ENCODE results near the gene PWWP2B.

Gene PWWP2B

GRCh38 chr10:132397671-132398565 is 918 bp downstream of the PWWP2B start:
- in situ Hi-C loops (cut with MboI; ENCODE audit: low sequenced_read_pairs) = no loop called here
- Histone ChIP-seq H3K4me3 (peak overlapping the region; percentile 47), H3K9me3 (no peaks in the 10 kb centered on the region), H3K4me1 (peaks cover 8% of the 10 kb centered on the region), H3K36me3 (replicated peaks) (peaks cover 6% of the 10 kb centered on the region), H3K27me3 (ENCODE audit: low read depth) (no peaks in the 10 kb centered on the region)
- DNase-seq (ENCODE audit: low spot score in 2 of 2) = peak; percentile 44 to 59

DNA sequence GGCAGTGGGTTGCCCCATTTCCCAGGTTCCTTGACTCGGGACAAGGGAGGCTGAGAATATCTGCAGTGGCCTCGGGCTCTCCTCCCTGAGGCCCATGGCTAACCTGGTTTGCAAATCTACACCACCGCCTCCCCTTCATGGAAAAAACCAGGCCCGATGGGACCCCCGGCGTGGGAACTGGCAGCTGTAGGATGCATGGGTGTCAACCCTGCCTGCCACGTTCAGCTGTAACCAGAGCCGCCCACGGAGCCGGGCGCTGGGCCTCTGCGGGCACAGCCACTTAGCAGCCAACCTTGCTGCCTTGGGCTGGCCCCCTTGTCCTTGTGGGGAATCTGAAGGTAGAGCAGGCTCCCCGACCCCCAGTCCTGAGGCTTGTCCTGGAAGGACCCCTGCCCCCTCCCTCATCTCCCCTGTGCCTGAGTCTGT is 1.6 kb downstream of the PWWP2B start:
- in situ Hi-C loops (cut with MboI; ENCODE audit: low sequenced_read_pairs) = no loop called here
- DNase-seq (ENCODE audit: low spot score in 2 of 2) = no peak
- Histone ChIP-seq H3K4me1 (peaks cover 8% of the 10 kb centered on the region), H3K27me3 (ENCODE audit: low read depth) (no peaks in the 10 kb centered on the region), H3K4me3 (peak overlapping the region; percentile 47), H3K9me3 (no peaks in the 10 kb centered on the region), H3K36me3 (replicated peaks) (peaks cover 6% of the 10 kb centered on the region)

DNA sequence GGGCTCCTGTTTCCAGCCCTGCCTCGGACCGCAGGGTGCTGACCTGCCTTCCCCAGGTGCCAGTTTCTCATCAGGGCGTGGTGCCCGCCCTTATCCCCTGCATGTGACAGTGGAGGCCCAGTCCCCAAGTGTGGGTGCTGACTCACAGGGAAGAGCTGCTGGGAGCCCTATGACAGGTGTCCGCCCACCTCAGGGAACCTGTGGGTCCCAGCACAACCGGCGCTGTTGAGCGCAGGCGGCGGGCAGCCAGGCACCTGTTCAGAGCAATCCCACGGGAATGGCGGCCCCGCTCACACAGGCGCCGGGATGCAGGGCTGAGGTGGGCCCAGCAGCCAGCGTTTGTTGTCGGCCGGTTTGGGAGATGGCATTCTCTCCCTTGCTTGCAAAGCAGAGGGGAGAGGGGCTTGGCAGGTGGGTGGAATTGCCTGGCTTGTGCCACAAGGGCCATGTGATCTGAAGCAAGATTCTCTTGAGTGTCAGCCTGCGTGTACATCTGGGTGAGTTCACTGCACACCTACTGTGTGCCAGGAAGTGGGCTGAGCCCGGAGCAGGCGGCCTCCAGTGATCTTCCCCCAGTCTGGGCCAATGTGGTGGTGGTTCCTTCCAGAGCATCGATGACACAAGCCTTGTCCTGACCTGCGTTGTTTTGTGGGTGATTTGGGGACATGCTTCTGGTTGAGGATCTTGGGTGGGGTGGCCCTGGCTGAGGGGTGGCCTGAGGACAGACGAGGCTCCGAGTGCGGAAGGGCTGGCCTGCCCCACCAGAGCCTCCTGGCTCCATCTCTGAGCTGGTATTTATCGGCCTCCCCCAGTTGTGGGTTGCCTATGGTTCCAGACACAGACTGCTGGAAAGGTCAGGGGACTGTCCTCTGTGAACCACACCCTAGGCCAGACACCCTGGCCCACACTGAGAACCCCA is 2.4 kb downstream of the PWWP2B start:
- in situ Hi-C loops (cut with MboI; ENCODE audit: low sequenced_read_pairs) = no loop called here
- Histone ChIP-seq H3K36me3 (replicated peaks) (peaks cover 6% of the 10 kb centered on the region), H3K4me3 (no peak overlapping the region), H3K9me3 (no peaks in the 10 kb centered on the region), H3K27me3 (ENCODE audit: low read depth) (no peaks in the 10 kb centered on the region), H3K4me1 (peaks cover 8% of the 10 kb centered on the region)
- no peak for DNase-seq (ENCODE audit: low spot score in 2 of 2)

DNA sequence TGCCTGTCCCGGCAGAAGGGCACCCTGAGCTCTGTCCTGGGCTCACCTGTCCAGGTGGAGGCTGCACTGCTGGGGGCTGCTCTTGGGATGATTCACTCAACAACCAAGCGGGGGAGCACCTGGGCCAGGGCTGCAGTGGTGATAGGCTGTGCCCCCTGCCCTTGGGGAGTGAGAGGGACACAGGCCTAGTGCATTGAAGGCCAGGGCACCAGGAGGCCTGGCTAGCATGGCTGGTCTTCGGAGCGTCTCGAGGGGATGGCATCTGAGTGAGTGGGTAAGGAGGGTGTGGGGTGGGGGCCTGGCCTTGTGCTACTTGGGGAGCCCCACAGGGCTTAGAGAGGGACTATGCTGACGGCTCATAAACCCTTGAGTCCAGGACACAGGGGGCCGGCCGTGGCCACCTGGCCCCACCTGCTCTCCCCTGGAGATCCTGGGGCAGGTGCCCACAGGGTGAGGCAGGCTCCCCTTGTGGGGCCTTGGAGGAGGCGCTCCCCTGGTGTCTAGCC is 3.1 kb downstream of the PWWP2B start:
- Histone ChIP-seq H3K4me1 (peaks cover 8% of the 10 kb centered on the region), H3K4me3 (no peak overlapping the region), H3K36me3 (replicated peaks) (peaks cover 9% of the 10 kb centered on the region), H3K9me3 (no peaks in the 10 kb centered on the region), H3K27me3 (ENCODE audit: low read depth) (no peaks in the 10 kb centered on the region)
- no peak for DNase-seq (ENCODE audit: low spot score in 2 of 2)
- in situ Hi-C loops (cut with MboI; ENCODE audit: low sequenced_read_pairs) = no loop called here

DNA sequence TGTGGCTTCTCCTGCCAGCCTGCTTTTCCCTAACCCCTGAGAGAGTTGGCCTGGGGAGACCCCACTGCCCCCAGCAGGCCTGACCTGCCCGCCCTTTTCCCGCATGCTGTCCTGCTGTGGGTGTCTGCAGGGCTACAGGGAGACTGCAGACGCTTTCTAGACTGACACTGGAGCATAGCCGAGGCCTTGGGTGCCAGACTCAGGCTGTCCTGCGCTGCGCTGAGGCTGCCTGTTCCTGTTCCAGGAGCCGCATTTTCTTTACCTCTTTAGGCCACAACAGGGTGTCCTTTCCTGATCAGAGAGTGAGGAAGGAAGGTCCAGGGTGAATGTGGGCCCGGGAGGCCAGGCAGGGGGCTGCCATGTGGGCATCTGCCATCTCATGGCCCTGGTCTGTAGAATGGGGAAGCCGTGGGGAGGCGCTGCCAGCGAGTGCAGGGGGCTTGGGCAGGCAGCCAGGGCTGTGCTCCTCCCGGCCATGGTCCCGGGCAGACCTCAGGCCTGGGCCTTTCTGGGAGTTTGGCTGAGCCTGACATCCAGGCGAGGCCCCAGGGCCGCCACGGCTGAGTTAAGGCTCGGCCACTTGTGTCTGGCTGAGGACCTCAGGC is 3.6 kb downstream of the PWWP2B start:
- Histone ChIP-seq H3K4me3 (no peak overlapping the region), H3K36me3 (replicated peaks) (peaks cover 14% of the 10 kb centered on the region), H3K4me1 (peaks cover 8% of the 10 kb centered on the region), H3K27me3 (ENCODE audit: low read depth) (no peaks in the 10 kb centered on the region), H3K9me3 (no peaks in the 10 kb centered on the region)
- DNase-seq (ENCODE audit: low spot score in 2 of 2) = no peak
- in situ Hi-C loops (cut with MboI; ENCODE audit: low sequenced_read_pairs) = no loop called here

- H3K4me3 ChIP-seq = no peak overlapping the region
- H3K4me1 ChIP-seq = peaks cover 8% of the 10 kb centered on the region
- DNase-seq (ENCODE audit: low spot score in 2 of 2) = no peak
- H3K9me3 ChIP-seq = no peaks in the 10 kb centered on the region
- peaks cover 22% of the 10 kb centered on the region for H3K36me3 ChIP-seq (replicated peaks)
- in situ Hi-C loops (cut with MboI; ENCODE audit: low sequenced_read_pairs) = no loop called here
- H3K27me3 ChIP-seq (ENCODE audit: low read depth) = no peaks in the 10 kb centered on the region
Observed at GRCh38 chr10:132401401-132402118, 4.6 kb downstream of the PWWP2B start.

- Histone ChIP-seq H3K9me3 (no peaks in the 10 kb centered on the region), H3K36me3 (replicated peaks) (peaks cover 29% of the 10 kb centered on the region), H3K4me1 (peaks cover 8% of the 10 kb centered on the region), H3K4me3 (no peak overlapping the region), H3K27me3 (ENCODE audit: low read depth) (no peaks in the 10 kb centered on the region)
- in situ Hi-C loops (cut with MboI; ENCODE audit: low sequenced_read_pairs) = no loop called here
- DNase-seq (ENCODE audit: low spot score in 2 of 2) = no peak
Observed at GRCh38 chr10:132402781-132403241, 5.8 kb downstream of the PWWP2B start.

DNA sequence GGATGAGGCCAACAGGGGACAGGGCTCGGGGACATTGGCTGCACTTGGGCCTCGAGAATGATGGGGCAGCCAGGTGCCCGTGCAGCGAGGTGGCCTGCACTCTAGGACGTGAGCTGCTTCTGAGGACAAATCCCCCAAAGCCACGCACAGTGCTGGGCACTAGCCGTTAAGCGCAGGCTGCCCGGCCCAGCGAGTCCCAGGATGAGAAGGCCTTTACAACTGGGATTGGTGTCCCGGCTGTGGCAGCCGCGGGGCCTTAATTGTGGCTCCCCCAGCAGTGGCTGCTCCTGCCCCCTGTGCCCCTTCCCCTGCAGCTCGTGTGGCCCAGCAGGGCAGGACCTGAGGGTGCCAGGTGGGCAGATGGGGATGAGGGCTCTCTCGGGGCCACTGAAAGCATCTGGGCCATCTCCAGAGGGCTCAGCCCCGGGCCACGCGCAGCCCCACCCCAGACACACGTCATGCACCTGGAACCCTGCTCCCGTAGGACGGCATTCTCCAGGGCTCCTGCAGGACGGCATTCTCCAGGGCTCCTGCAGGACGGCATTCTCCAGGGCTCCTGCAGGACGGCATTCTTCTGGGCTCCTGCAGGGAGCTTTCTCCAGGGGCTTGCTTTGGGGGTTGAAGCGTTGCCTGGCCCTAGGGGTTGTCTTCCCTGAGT is 6.6 kb downstream of the PWWP2B start:
- Histone ChIP-seq H3K4me1 (no peaks in the 10 kb centered on the region), H3K36me3 (replicated peaks) (peaks cover 27% of the 10 kb centered on the region), H3K27me3 (ENCODE audit: low read depth) (no peaks in the 10 kb centered on the region), H3K9me3 (no peaks in the 10 kb centered on the region), H3K4me3 (no peak overlapping the region)
- in situ Hi-C loops (cut with MboI; ENCODE audit: low sequenced_read_pairs) = no loop called here
- no peak for DNase-seq (ENCODE audit: low spot score in 2 of 2)

DNA sequence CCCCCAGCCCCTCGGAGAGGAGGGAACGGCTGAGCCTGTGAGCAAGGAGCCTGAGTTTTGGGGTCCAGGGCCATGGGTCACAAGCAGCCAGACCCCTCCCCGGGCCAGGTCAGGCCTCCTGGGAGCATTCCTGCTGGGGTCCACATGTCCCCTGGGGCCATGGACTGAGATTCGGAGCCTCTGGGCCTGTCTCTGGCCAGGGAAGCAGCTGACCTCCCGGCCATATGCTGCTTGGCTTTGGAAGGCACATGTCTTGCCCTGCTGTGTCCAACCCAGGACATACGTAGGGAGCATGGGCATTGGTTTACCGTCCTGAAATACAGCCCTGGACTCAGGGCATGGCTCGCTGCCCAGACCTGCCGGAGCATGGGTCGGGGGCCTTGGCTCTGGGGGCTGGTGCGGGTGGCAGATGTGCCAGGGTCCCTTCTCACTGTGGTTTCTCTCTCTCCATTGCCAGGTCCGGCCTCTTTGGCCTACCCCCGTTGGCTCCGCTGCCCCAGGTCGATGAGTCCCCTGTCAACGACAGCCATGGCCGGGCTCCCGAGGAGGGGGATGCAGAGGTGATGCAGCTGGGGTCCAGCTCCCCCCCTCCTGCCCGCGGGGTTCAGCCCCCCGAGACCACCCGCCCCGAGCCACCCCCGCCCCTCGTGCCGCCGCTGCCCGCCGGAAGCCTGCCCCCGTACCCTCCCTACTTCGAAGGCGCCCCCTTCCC is 7.3 kb downstream of the PWWP2B start:
- Histone ChIP-seq H3K27me3 (ENCODE audit: low read depth) (no peaks in the 10 kb centered on the region), H3K36me3 (replicated peaks) (peaks cover 27% of the 10 kb centered on the region), H3K4me1 (no peaks in the 10 kb centered on the region), H3K4me3 (no peak overlapping the region), H3K9me3 (no peaks in the 10 kb centered on the region)
- in situ Hi-C loops (cut with MboI; ENCODE audit: low sequenced_read_pairs) = no loop called here
- no peak for DNase-seq (ENCODE audit: low spot score in 2 of 2)

DNA sequence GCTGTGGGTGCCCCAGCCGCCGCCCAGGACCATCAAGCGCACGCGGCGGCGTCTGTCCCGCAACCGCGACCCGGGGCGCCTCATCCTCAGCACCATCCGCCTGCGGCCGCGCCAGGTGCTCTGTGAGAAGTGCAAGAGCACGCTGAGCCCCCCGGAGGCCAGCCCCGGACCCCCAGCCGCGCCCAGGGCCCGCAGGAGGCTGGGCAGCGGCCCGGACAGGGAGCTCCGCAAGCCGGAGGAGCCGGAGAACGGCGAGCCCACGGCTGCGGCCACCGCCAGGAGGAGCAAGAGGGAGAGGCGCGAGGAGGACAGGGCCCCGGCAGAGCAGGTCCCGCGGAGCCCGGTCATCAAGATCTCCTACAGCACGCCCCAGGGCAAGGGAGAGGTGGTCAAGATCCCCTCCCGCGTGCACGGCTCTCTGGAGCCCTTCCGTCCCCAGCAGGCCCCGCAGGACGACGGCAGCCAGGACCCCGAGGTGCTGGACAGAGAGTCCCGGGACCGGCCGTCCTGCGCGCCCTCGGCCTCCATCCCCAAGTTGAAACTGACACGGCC is 8.0 kb downstream of the PWWP2B start:
- DNase-seq (ENCODE audit: low spot score in 2 of 2) = no peak

DNA sequence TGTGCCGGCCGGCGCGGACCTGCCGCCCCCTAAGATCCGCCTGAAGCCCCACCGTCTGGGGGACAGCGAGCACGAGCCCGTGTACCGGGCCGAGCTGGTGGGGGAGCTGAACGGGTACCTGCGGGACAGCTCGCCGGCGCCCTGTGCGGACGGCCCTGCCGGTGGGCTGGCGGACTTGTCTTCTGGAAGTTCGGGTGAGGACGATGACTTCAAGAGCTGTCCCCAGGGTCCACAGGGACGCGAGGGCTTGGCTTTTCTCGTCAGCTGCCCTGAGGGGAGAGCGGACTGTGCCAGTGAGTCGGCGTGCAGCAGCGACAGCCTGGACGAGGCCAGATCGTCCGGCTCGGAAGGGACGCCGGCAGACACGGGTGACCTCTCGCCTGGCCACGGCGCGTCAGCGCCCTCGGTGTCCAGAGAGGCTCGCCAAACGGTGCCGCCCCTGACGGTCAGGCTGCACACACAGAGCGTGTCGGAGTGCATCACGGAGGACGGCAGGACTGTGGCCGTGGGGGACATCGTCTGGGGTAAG is 8.5 kb downstream of the PWWP2B start:
- H3K36me3 ChIP-seq (replicated peaks) = peaks cover 23% of the 10 kb centered on the region
- no peaks in the 10 kb centered on the region for H3K4me1 ChIP-seq
- H3K4me3 ChIP-seq = no peak overlapping the region
- in situ Hi-C loops (cut with MboI; ENCODE audit: low sequenced_read_pairs) = no loop called here
- no peak for DNase-seq (ENCODE audit: low spot score in 2 of 2)
- no peaks in the 10 kb centered on the region for H3K27me3 ChIP-seq (ENCODE audit: low read depth)
- H3K9me3 ChIP-seq = no peaks in the 10 kb centered on the region

More for the DNA sequence above, 8.0 kb downstream of the PWWP2B start:
- H3K9me3 ChIP-seq = no peaks in the 10 kb centered on the region
- H3K4me3 ChIP-seq = no peak overlapping the region
- H3K4me1 ChIP-seq = no peaks in the 10 kb centered on the region
- in situ Hi-C loops (cut with MboI; ENCODE audit: low sequenced_read_pairs) = no loop called here
- peaks cover 23% of the 10 kb centered on the region for H3K36me3 ChIP-seq (replicated peaks)
- no peaks in the 10 kb centered on the region for H3K27me3 ChIP-seq (ENCODE audit: low read depth)

DNA sequence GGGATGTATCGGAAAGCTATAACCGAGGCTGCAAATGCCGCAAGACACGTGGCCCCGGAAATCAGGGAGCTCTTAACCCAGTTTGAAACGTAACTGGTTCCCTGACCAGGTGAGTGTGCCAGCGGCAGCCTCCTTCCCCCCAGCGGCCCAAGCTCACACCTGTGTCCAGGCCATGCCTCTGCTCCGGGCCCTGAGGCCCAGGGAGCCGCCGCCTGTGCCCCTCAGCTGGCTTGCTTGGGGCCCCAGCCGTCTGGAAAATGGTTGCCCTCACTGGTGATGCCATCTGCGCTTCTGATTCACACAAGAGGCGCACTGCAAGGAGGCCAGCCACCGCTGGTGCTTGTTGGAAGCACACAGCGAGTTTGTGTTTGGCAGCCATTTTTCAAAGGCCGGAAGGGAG is 9.2 kb downstream of the PWWP2B start:
- Histone ChIP-seq H3K4me3 (no peak overlapping the region), H3K9me3 (no peaks in the 10 kb centered on the region), H3K27me3 (ENCODE audit: low read depth) (no peaks in the 10 kb centered on the region), H3K36me3 (replicated peaks) (peaks cover 23% of the 10 kb centered on the region), H3K4me1 (no peaks in the 10 kb centered on the region)
- in situ Hi-C loops (cut with MboI; ENCODE audit: low sequenced_read_pairs) = no loop called here
- DNase-seq (ENCODE audit: low spot score in 2 of 2) = no peak
